Measurements from ENCODE around the gene CD59.

GRCh38 chr11:33696411-33696810 is 39.8 kb downstream of the CD59 start:
- TF ChIP-seq CTCF (IDR thresholded peaks at IDR 0.05) (no peak), POLR2A (IDR thresholded peaks at IDR 0.05) (no peak)
